Esophagus squamous epithelium (tissue), 4 donors: ENCODE measurements around the gene LRRC18.

Experiments
- CTCF ChIP-seq, 6 experiments: fragments of 450-650 bp in 4 of 6; fragments of 200-600 bp in 2 of 6; sonication (generic) in 2 of 6; IDR thresholded peaks; one replicate each; pipeline ENCODE4 v1.5.1; 2016 to 2019; ENCODE audit warnings: antibody characterized with exemption in 6 of 6, mild to moderate bottlenecking in 4 of 6, moderate library complexity in 4 of 6
- POLR2A ChIP-seq, 4 donors: fragments of 450-650 bp; IDR thresholded peaks; one replicate each; pipeline ENCODE4 v1.6.1; 2017; ENCODE audit warnings: antibody characterized with exemption in 4 of 4, mild to moderate bottlenecking in 4 of 4, moderate library complexity in 3 of 4

- no peak for TF ChIP-seq CTCF (IDR thresholded peaks at IDR 0.05)
- TF ChIP-seq POLR2A (IDR thresholded peaks at IDR 0.05), result no peak
Measured at GRCh38 chr10:48926764-48927540, 12.7 kb downstream of the LRRC18 start.
